ENCODE results near the gene SMIM35.

Gene SMIM35

DNA sequence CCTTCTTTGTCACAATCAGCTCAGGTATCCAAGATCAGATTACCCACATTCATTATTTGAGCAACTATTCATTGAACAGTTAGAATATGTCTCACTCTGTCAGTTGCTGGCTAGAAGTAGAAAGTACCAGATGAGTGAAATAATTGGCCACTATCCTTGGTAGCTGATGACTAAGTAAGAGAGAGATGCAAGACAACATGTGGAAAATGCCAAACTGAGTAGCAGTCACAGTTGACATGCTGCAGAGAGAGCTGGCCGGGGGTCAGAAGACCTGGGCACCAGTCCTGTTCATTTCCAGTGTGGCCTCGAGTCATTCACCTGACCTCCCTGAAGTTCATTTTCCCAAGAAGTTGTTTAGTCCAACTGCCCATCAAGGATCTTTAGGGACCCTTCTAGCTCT is 22.5 kb upstream of the SMIM35 start:
- DNase-seq (ENCODE audit: low read depth) = no peak

DNA sequence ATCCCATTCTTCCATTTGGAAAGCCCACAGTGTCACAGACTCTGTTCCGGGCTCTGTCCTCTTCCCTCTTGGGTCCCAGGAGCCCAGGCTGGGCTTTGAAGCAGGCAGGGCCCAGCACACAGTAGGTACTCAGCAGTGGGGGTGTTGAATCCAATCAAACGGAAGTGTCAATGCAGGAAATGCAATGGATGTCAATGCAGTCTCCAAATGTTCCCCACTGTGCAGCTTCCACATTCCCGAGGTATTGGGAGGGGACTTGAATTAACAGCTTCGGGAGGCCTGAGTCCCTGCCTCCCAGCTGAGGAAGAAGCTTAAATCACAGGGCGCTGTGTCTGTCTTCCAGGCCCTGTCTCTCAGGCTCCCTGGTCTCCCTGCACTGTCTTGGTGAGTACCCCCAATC is 21.8 kb upstream of the SMIM35 start:
- no peak for DNase-seq (ENCODE audit: low read depth)

DNA sequence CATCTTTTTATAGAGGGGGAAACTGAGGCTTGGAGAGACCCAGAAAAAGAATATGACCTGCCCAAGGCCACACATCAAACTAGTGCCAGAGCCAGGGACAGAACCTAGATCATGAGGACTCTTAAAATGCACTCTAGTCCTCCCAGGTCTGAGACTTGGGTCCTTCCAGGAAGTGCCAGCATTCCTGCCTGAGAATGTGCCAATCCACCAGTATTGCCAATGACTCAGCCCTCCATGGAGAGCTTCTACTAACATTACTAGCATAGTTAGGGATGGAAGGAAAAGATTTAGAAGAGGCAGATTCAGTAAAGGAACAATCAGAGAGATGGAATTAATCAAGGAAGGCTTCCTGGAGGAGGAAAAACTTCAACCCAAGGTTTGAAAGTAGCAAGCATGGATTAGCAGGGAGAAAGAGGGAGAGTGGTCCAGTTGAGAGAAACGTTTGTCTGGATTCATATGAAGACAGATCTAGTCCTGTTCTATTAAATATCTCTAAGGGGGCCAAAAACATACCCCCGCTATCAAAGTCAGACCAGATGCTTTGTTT is 20.1 kb upstream of the SMIM35 start:
- no peak for DNase-seq (ENCODE audit: low read depth)

DNA sequence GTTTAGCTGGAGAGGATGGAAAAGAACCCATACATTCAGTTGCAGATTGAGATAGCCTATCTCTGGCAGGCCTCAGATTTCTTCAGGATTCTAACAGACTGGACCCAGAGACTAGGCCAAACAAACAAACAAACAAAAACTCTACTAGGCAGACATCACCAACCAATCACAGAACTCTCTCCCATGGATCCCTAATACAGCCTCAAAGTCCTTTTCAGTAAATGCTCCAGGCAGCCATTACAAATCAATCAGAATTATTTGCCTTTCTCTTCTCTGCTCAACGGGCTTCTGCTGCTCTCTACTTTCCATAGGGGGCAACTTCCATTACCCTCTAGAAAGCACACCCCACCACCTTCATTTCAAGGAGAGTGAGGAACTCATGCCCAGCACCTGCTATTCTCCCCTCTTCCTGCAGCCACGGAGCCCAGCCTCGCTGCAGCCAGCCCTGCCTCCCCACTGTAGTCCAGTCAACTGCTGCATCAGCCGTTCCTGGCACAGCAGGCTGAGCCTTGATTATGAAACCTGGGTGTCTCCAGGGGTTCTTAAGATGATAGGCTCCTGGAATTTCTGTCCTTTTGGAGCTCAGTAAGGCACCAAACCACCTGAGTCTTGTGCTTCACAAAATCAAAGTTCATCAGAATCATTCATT is 19.0 kb upstream of the SMIM35 start:
- DNase-seq (ENCODE audit: low read depth) = no peak

DNA sequence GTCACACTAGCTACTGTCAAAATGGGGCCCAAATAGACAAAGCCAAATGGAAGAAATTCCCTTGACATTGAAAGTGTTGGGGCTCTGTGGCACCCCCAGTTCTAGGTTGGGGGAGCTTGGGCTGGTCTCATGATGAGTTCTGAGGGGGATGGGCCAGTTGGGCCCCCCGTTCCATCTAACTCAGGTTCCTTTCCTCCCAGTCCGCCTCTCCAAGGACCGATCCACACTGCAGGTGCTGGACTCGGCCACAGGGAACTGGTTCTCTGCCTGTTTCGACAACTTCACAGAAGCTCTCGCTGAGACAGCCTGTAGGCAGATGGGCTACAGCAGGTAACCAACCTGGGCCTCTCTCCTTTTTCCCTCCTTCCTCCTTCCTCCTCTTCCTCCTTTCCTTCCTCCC is 17.7 kb upstream of the SMIM35 start:
- DNase-seq (ENCODE audit: low read depth) = no peak

DNA sequence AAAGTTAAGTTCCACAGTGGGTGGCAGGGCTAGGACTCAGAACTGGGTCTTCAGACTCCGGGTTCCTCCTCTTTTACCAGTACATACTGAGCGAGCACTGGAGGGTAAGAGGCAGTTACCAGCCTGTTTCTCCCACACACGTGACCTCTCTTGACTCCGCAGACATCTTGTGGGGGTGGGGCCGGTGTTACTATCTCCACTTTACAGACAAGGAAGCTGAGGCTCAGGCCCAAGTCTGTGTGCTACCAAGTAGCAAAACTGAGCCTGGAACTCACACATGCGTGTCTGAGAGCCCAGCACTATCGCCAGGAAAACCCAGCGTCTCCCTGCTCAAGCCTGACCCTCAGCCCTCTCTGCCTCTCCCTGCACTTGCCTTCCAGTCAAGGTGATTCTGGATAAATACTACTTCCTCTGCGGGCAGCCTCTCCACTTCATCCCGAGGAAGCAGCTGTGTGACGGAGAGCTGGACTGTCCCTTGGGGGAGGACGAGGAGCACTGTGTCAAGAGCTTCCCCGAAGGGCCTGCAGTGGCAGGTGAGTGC is 16.0 kb upstream of the SMIM35 start:
- DNase-seq (ENCODE audit: low read depth) = no peak

DNA sequence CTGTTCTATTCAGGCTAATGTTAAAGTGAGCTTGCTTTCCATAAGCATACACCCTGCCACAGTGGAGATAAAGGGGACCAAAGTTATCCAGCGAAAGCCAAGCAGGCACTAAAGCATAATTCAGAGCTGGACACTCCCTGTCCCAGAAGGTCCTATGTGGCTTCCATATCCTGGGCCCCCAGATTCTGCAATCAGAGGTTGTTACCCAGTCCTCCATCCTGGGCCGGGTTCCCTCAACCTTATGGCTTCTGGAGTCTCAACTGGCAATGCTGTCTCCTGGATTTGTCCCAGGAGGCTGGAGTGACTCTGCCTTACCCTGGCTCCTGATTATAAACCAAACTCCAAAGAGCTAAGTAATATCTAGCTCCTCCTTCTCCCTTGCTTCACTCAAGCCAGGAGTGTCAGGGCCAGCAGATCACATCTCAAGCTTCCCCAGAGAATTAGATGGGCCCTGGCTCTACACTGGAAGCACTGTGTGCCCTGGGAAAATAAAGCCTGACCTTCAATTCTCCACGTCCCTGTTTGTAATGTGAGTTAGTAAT is 14.0 kb upstream of the SMIM35 start:
- no peak for DNase-seq (ENCODE audit: low read depth)

DNA sequence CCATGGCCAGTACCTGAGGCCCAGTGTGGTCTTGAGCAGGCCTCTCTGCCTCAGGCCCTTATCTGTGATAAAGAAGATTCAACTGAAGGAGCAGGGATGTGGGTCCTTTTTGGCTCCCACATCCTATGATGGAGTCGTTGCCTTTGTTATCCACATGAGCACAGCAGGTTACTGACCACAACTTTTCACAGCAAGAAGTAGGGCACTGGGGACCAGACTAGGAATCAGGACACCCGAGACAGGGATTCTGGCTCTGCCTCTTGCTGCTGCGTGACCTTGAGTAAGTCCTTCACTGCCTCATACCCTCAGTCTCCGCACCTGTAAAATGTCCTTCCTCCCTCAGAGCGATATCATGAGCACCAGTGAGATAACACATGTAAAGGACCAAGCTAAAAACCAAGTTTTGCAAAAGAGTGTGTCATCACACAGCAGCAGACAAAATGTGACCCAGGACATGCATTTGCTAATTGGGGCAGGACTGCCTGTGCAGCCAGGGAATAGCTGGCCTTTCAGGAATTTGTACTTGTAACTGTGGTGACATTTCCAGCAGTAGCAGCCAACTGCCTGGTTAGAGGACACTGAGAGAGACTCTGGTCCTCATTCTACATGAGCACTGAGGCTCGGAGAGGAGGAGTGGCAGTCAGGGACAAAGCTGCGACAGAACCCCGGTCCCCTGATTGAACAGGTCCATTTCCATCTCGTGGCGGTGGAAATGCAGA is 13.2 kb upstream of the SMIM35 start:
- no peak for DNase-seq (ENCODE audit: low read depth)

DNA sequence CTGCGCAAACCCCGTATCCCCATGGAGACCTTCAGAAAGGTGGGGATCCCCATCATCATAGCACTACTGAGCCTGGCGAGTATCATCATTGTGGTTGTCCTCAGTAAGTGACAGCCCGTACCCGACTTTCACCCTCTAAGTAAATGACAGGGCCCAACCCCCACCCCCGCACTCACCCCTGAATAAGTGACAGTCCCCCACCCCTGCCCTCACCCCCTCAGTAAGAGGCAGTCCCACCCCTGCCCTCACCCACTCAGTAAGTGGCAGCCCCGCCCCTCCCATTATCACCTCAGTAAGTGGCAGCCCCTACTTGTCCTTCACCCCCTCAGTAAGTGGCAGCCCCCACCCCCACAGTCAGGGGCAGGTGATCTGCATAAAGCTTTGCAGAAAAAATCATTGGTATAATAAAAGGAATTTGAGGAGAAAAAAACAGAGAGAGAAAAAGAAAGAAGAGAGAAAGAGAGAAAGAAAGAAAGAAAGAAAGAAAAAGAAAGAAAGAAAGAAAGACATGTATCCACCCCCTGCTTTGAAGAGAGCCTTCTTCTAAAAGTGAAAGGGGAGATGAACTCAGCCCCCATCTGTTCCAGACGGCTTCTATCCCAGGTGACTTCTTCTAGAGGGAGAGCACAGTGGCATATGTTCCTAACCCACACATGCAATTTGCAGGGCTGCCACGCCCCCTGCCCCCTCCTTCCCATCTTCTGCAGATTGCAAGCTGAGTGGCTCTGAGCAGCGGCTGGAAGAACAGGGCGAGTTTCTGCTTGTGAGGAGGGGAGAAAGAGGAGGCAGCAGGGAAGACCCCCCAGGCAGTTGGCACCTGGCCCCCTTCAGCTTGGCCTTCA is 12.5 kb upstream of the SMIM35 start:
- DNase-seq (ENCODE audit: low read depth) = no peak

DNA sequence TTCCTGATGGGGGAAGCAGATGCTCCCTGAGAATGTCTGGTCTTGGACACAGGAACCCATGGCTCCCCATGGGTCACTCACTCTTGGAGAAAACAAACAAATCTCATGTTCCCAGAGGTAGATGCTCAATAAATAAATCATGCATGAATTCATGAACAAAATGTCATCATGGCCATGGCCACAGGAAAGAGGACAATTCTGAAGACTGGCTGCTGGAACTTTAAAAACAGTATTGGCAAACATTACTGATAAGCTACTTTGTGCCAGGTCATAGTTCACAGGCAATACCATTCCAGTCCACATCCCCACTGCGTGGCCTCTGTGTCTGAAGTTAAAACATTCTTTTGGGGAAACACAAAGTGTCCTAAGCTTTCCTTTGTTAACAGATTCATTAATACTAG is 9.2 kb upstream of the SMIM35 start:
- DNase-seq (ENCODE audit: low read depth) = no peak

DNA sequence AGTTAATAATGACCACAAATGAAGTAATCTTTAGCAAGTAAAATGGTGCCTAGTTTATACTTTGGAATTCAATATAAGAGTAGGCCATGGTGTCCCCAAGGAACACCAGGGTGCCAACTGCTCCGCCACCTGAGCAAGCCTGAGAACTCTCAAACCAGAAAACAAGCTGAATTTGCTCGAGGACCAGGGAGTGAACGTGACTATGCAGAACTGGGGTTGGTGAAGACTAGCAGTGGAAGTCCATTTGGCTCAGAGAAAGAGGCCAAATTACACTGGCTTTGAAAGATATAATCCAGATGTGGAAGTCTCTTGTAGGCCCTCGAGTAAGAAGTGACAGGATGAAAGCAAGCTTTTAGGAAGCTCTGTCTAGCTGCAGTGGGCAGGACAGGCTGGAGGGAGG is 8.7 kb upstream of the SMIM35 start:
- DNase-seq (ENCODE audit: low read depth) = no peak

DNA sequence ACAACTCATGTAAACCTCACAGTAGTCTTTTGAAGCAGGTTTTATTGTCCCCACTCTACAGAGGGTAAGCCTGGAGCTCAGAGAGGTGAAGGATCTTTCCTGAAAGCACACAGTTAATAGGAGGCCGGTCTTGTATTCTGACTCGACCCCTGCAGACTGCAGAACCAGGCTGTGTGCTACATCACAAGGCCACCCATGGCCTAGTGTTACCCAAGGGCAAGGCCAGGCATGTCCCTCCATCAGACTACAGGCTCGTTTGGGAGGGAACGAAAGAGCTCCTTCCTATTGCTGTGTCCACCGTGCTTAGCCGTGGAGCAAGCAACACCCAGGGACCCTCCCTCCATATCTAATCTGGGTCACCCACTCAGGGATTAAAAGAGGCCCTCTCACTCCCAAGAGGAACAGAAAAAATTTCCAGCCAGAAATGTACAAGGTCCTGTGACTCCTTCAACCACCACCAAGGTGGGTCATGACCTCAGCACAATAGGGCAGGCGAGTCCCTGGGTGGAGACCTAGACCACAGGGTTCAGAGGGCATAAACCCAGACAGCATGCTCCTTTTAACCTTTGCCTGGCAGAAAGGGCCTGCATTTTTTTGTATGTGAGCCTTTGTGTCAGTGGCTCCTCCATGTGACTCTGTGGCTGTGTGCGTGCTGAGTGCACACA is 6.3 kb upstream of the SMIM35 start:
- DNase-seq (ENCODE audit: low read depth) = no peak

DNA sequence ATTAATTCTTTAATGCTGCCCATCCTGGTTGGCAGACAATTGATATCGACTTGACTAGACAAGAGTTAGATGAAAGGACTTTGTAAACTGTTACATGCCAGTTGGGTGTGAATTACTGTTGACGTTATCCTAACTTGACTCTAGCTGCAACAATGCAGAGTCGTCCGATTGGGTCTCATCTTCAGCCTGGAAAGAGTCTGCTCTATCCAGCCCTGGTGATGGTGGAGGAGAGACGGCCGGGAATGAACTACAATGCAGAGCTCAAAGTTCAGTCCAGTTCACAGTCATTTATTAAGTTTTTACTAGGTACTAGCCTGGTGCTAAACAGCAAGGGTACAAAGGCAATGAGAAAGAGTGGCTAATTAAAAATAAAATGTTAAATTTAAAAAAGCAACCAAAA is 4.9 kb upstream of the SMIM35 start:
- no peak for DNase-seq (ENCODE audit: low read depth)

DNA sequence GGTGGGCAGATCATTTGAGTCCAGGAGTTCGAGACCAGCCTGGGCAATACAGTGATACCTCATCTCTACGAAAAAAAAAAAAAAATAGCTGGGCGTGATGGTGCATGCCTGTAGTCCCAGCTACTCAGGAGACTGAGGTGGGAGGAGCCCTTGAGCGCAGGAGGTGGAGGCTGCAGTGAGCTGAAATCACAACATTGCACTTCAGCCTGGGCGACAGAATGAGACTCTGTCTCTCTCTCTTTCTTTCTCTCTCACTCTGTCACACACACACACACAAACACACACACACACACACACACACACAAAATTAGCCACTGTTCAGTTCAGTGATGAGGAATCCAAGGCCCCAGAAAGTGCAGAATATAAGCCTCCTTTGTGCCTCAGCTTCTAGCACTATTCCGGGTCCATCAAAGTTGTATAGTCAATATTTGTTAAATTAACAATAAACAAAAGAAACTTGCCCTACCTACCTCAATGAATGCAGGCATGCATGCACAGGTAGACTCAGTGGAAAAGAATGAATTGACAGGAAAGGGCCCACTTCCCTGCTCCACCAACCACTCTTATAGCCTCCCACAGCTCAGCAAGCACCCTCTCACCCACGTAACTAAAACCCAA is 3.9 kb upstream of the SMIM35 start:
- no peak for DNase-seq (ENCODE audit: low read depth)

DNA sequence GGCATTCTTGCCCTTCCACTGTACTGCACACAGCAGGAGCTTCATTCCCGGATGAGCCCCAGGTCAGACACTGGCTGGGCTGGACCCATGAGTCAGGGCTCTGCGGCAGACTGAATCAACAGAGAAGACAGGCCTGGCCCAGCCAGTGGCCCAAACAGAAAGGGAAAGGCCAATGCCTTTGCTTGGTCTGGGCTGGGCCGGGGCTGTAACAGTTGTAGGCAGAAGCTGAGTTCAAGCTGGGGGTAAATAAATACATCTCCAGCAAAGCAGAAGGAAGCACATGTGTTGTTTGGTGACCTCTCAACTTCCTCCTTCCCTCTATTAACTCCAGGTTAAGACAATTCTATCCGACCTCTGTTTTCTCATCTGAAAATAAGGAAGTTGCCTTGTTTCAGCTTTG is 1.8 kb upstream of the SMIM35 start:
- no peak for DNase-seq (ENCODE audit: low read depth)

DNA sequence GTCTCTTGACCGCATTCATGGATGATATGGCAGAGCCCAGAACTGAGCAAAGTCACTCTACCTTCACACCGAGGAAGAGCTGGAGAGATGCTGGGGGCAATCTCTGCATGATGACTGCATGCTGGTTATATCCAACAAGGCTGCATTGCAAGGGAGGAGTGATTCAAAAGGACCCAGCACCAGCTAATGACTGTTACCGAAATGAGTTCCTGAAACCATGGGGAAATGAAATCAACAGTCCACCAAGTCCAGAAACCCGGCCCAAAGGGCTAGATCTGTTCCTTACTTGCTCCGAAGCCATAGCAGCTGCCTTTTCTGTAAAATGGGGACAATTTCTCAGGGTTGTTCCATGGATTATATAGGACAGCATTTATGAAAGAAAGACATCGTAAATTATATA is 1.2 kb upstream of the SMIM35 start:
- DNase-seq (ENCODE audit: low read depth) = no peak

DNA sequence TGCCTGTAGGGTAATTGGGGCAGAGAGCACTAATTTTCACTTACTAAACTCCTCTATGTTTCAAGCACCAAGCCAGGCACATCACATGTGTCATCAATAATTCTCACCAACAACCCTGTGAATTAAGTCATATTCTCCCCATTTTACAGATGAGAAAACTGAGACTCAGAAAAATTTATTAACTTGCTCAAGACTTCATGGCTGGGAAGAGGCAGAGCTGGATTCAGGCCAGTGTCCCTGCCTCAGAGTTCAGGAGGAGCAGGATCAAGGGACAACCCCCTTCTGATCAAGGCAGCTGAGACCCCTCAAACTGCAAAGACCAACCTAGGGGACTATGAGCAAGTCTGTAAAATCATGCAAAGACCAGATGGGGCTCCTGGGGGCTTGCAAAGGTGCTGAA is 2.1 kb downstream of the SMIM35 start:
- no peak for DNase-seq (ENCODE audit: low read depth)

DNA sequence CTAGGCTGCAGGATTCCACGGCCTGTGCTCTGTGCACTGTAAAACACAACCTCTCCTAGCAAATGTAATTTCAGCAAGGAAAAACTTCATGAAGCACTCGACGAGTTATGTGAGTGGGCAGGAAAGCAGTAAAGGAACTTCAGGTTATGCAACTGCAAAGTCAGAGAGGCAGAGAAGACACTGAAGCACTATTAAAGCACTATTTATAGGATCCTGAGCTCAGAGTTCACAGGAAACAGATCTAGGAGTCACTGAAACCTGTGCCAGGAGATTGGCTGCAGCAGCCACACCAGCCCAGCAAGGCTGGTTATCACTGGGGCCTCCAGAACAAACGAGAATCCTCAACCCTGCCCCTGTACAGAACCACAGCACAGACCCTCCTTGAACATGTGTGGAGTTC is 2.5 kb downstream of the SMIM35 start:
- DNase-seq (ENCODE audit: low read depth) = no peak

DNA sequence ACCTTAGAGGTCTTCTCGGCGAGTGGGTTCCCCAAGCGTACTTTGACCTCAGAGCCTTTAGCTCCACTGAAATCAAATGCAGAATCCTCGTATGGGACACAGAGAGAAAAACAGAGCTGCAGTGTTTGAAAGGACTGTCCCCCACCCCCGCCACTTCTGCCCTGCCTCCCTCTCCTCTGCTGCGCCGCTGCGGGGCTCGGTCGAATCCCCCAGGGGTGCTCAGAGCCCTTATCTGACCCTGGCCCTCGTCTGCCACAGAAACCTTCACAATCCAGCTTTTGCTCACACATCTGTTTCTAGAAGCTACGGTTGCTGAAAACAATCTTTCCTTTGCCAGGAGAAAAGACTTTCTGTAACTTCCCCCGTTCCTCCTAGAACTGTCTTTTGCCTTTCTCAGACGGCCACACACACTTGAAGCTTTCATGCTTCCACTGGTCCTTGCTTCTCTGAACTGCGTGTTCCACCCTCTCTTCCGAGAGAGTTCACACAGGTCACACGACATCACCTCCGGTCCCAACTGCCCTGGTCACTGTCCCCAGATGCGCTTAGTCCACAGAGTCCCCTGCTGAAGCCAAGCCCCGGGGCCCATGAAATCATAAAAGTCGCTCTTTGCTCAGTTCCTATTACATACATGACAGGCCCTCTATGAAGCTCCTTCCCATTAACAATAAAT is 3.7 kb downstream of the SMIM35 start:
- no peak for DNase-seq (ENCODE audit: low read depth)

DNA sequence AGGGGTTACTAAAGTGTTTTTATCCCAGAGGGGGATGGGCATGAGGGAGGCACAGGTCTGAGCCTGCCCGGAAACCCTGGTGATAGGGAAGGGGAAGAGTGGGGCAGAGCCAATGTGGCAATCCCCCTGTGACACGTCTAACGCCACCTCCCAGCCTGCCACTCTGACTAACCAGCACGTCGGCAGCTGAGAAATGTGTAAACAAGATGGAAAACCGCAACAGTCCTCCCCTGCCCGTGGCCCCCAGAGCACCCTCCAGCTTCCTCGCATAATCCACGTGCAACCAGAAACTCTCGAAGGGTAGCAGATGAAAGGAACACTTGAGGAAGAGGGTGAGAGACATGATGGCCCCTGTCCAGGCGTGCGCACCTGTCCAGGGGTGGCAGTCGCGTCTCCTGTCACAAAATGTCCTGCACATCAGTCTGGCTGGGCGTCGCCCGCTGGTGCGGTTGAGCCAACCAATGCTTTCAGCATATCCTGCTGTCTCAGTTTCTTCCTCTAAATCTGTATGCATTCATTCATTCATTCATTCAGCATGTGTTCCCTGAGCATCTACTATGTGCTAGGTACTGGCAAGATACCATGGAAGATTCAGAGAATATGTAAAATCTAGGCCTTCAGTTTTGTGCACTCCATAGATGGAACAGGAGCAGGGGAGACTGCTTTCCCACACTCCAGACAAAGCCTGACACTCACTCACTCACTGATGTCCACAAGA is 5.4 kb downstream of the SMIM35 start:
- DNase-seq (ENCODE audit: low read depth) = no peak
